GM12801 (cell line): ENCODE measurements around the gene AP5Z1.

ENCODE experiments used
- CTCF ChIP-seq: IDR thresholded peaks from one replicate; pipeline ENCODE4 v1.5.1; 2011; ENCODE audit warnings: control low read depth; ENCODE audit not compliant: insufficient read length; ENCODE audit errors: extremely low read depth

Gene AP5Z1

GRCh38 chr7:4800487-4800886, 25.1 kb downstream of the AP5Z1 start:
- TF ChIP-seq CTCF, result no peak

- no peak for TF ChIP-seq CTCF
Measured at GRCh38 chr7:4800926-4801838, 25.8 kb downstream of the AP5Z1 start.

GRCh38 chr7:4801839-4802231, 26.4 kb downstream of the AP5Z1 start:
- no peak for TF ChIP-seq CTCF

GRCh38 chr7:4803397-4804241, 28.2 kb downstream of the AP5Z1 start:
- no peak for TF ChIP-seq CTCF

GRCh38 chr7:4805110-4805983, 29.9 kb downstream of the AP5Z1 start:
- TF ChIP-seq CTCF, result no peak

GRCh38 chr7:4805984-4806300, 30.5 kb downstream of the AP5Z1 start:
- no peak for TF ChIP-seq CTCF
